ENCODE results near the gene KIF21A.
A peak's percentile ranks its signal among the peaks of the same experiment; 100 is the strongest.
"Not testable (repeated sequence)": the region's sequence is repeated elsewhere in the genome, so short reads cannot be mapped to it uniquely, and the experiment has no call there.

The KIF21A gene

GRCh38 chr12:39443081-39443928, at the start of gene KIF21A:
TSS of gene KIF21A (minus strand) at chr12:39443120. CDS start at chr12:39442970, 150 bp downstream.
- DNase-seq (ENCODE audit: low read depth in 2 of 3, low spot score in 1 of 3) = peak; percentile 68 to 86 (median 78)

- DNase-seq (ENCODE audit: low read depth in 2 of 3, low spot score in 1 of 3) = no peak
Observed at GRCh38 chr12:39490500-39491282, 47.8 kb upstream of the KIF21A start.

GRCh38 chr12:39483597-39483996, 40.7 kb upstream of the KIF21A start:
- DNase-seq (ENCODE audit: low read depth in 2 of 3, low spot score in 1 of 3) = no peak

GRCh38 chr12:39483042-39483441, 40.1 kb upstream of the KIF21A start:
- no peak for DNase-seq (ENCODE audit: low read depth in 2 of 3, low spot score in 1 of 3)

GRCh38 chr12:39476894-39477293, 34.0 kb upstream of the KIF21A start:
- no peak for DNase-seq (ENCODE audit: low read depth in 2 of 3, low spot score in 1 of 3)

GRCh38 chr12:39476121-39476520, 33.2 kb upstream of the KIF21A start:
- no peak for DNase-seq (ENCODE audit: low read depth in 2 of 3, low spot score in 1 of 3)

GRCh38 chr12:39475136-39475535, 32.2 kb upstream of the KIF21A start:
- not testable (repeated sequence) for DNase-seq (ENCODE audit: low read depth in 2 of 3, low spot score in 1 of 3)

- DNase-seq (ENCODE audit: low read depth in 2 of 3, low spot score in 1 of 3) = no peak
Observed at GRCh38 chr12:39467432-39467870, 24.5 kb upstream of the KIF21A start.

GRCh38 chr12:39464976-39465695, 22.2 kb upstream of the KIF21A start:
- DNase-seq (ENCODE audit: low read depth in 2 of 3, low spot score in 1 of 3) = no peak

- no peak for DNase-seq (ENCODE audit: low read depth in 2 of 3, low spot score in 1 of 3)
Observed at GRCh38 chr12:39461059-39461458, 18.1 kb upstream of the KIF21A start.

GRCh38 chr12:39459027-39459434, 16.1 kb upstream of the KIF21A start:
- DNase-seq (ENCODE audit: low read depth in 2 of 3, low spot score in 1 of 3) = no peak

GRCh38 chr12:39451977-39452376, 9.1 kb upstream of the KIF21A start:
- DNase-seq (ENCODE audit: low read depth in 2 of 3, low spot score in 1 of 3) = no peak

GRCh38 chr12:39448038-39448437, 5.1 kb upstream of the KIF21A start:
- no peak for DNase-seq (ENCODE audit: low read depth in 2 of 3, low spot score in 1 of 3)

GRCh38 chr12:39443929-39444209, 949 bp upstream of the KIF21A start:
- no peak for DNase-seq (ENCODE audit: low read depth in 2 of 3, low spot score in 1 of 3)

- DNase-seq (ENCODE audit: low read depth in 2 of 3, low spot score in 1 of 3) = no peak
Observed at GRCh38 chr12:39442831-39443080, 164 bp downstream of the KIF21A start.

GRCh38 chr12:39441963-39442830, 723 bp downstream of the KIF21A start:
- peak in 2 of 3 donors; percentile 38 to 40 for DNase-seq (ENCODE audit: low read depth in 2 of 3, low spot score in 1 of 3)

GRCh38 chr12:39441189-39441962, 1.5 kb downstream of the KIF21A start:
- DNase-seq (ENCODE audit: low read depth in 2 of 3, low spot score in 1 of 3) = no peak

GRCh38 chr12:39440781-39441180, 2.1 kb downstream of the KIF21A start:
- DNase-seq (ENCODE audit: low read depth in 2 of 3, low spot score in 1 of 3) = no peak

GRCh38 chr12:39440101-39440500, 2.8 kb downstream of the KIF21A start:
- DNase-seq (ENCODE audit: low read depth in 2 of 3, low spot score in 1 of 3) = no peak

GRCh38 chr12:39435531-39435930, 7.4 kb downstream of the KIF21A start:
- no peak for DNase-seq (ENCODE audit: low read depth in 2 of 3, low spot score in 1 of 3)

Measured in stimulated activated CD4-positive, alpha-beta T cell treated with anti-CD3 and anti-CD28 coated beads, Interleukin-12 subunit alpha, Interleukin-12 subunit beta, amount 100 ng/mL, for 48 hours (primary cell).